Fibroblast of lung (primary cell): ENCODE measurements around the gene POPDC2. TPM values are rescaled to one million over a fixed set of nuclear protein-coding genes. Genes with fewer than 3 reads are reported as not detected.
A peak's percentile ranks its signal among the peaks of the same experiment; 100 is the strongest.

Experiments used
- DNase-seq, 2 donors: peaks; one replicate each; pipeline versions ENCODE4 v3.0.0 to v3.0.0-alpha.2; 2010; ENCODE audit warnings: low read depth in 2 of 2
- H2AFZ ChIP-seq: 2 replicates; pipeline ENCODE4 v1.5.1; 2012; ENCODE audit warnings: low read length, control low read depth, inconsistent platforms
- H3K27ac ChIP-seq: 2 replicates; pipeline ENCODE4 v1.5.1; 2011; ENCODE audit warnings: low read length, control low read depth; ENCODE audit not compliant: insufficient read depth
- H3K27me3 ChIP-seq: 2 replicates; pipeline ENCODE4 v1.5.1; 2011; ENCODE audit warnings: mild to moderate bottlenecking, low read length; ENCODE audit not compliant: control insufficient read depth, insufficient read depth
- H3K36me3 ChIP-seq: 2 replicates; pipeline ENCODE4 v1.5.1; 2011; ENCODE audit warnings: low read length; ENCODE audit not compliant: control insufficient read depth, insufficient read depth
- H3K4me1 ChIP-seq: 2 replicates; pipeline ENCODE4 v1.5.1; 2011; ENCODE audit warnings: low read length; ENCODE audit not compliant: control insufficient read depth, insufficient read depth; ENCODE audit errors: extremely low read depth
- H3K4me2 ChIP-seq: 2 replicates; pipeline ENCODE4 v1.5.1; 2011; ENCODE audit warnings: low read length, control low read depth; ENCODE audit not compliant: insufficient read depth; ENCODE audit errors: extremely low read depth
- H3K4me3 ChIP-seq, 4 experiments: fragments of 200-600 bp in 1 of 4; sonication (generic) in 1 of 4; replicated peaks in 1 of 4; 2 replicates each; pipeline ENCODE4 v1.5.1; 2011 to 2016; ENCODE audit warnings: low read length in 4 of 4, low read depth in 3 of 4, mild to moderate bottlenecking in 3 of 4, control low read depth in 2 of 4, inconsistent platforms in 1 of 4, mixed read lengths in 1 of 4; ENCODE audit not compliant: insufficient read depth in 1 of 4; ENCODE audit errors: control extremely low read depth in 1 of 4
- H3K79me2 ChIP-seq: 2 replicates; pipeline ENCODE4 v1.5.1; 2012; ENCODE audit warnings: mild to moderate bottlenecking, low read length, inconsistent platforms; ENCODE audit not compliant: control insufficient read depth, insufficient read depth
- H3K9ac ChIP-seq: 2 replicates; pipeline ENCODE4 v1.5.1; 2011; ENCODE audit warnings: mild to moderate bottlenecking, low read length, control low read depth; ENCODE audit not compliant: insufficient read depth
- H3K9me3 ChIP-seq: 2 replicates; pipeline ENCODE4 v1.5.1; 2012; ENCODE audit warnings: low read depth, low read length; ENCODE audit not compliant: control insufficient read depth, insufficient read depth
- H4K20me1 ChIP-seq: 2 replicates; pipeline ENCODE4 v1.5.1; 2011; ENCODE audit warnings: low read length; ENCODE audit not compliant: control insufficient read depth, insufficient read depth; ENCODE audit errors: extremely low read depth
- EZH2 ChIP-seq: IDR thresholded peaks from 2 replicates; pipeline ENCODE4 v1.5.1; 2012; ENCODE audit warnings: low read length, control low read depth, mild to moderate bottlenecking; ENCODE audit errors: missing control alignments
- polyA plus RNA-seq, 2 donors: library from polyadenylated mRNA; depleted of rRNA in 1 of 2; stranded (reverse) in 1 of 2; unstranded in 1 of 2; fragments of >200 nt; gene quantifications; 2 replicates each; pipeline ENCODE4 v1.2.1, GENCODE V29; 2011 to 2012; ENCODE audit warnings: missing spikeins in 1 of 2
- total RNA-seq: library from RNA; depleted of rRNA; stranded (reverse); fragments of >200 nt; gene quantifications from 2 replicates; pipeline ENCODE4 v1.2.1, GENCODE V29; 2014
- TF ChIP-seq, protein P1 (sequence below), 2 donors: IDR thresholded peaks in 1 of 2; conservative IDR thresholded peaks in 1 of 2; 1 replicate in 1 of 2; 2 replicates in 1 of 2; pipeline ENCODE4 v1.5.1; 2011 to 2012; ENCODE audit warnings: low read length in 2 of 2, control low read depth in 1 of 2, inconsistent platforms in 1 of 2, low read depth in 1 of 2, mild to moderate bottlenecking in 1 of 2

POPDC2 gene
- total and polyA plus RNA-seq, 2 donors (not counting 1 experiment from before 2014, with no cell fraction given): 0.17 to 0.26 TPM

DNA sequence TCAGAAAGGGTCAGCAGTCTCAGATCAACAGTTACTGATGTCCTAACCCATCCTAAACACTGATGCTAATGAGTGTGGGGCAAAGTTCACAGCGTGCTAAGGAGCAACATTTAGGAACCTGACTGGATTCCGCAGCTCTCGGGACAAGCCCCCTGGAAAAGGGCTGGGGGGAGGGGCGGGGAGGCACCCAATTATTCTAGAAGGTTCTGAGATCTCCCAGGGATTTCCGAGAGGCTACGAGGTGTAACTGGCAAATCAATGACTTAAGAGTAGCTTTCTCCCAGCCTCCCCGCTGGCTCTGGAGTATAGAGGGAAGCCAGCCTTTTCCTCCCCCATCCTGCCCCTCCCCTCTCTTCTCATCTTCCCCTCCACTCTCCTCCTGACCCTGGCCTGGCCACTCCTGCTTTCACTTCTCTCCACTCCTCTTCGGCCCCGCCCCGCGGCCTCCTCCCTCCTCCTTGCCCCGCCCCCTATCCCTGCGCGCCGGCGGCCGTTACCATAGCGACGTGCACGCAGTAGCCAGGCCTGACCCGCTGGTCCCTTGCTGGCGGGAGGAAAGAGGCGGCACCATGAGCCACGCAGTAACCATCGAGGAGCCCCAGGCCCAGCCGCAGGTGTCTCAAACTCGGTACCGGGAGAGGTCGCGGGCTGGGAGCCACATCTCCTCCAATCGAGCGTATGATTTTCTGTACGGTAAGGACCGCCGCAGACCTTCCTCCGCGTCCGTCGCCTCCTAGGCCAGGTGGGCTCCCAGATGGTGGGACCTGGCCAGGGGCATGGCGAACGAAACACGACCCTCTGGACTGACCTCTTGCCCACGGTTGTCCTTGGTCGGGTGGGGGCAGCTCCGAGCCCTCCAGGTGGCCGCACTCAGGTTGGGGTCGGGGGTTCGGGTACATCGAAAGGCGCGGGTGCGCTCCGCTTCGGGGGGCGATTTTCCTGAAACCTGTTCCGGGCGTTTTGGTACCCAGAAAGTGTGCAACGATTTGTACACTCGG lies 42.4 kb upstream of the POPDC2 start, which contains the start of gene CFAP91:
Gene CFAP91 (plus strand): TSS at position 493 of the 998 bp plus-strand sequence. CDS start 77 bp downstream, at position 570.
- Histone ChIP-seq H3K4me2 (peak within 1 kb of the TSS; percentile 96), H3K27me3 (peaks cover 7% of the 10 kb centered on the region), H3K36me3 (no peaks in the 10 kb centered on the region), H3K79me2 (no peaks in the 10 kb centered on the region), H3K9ac (no peak within 1 kb of the TSS), H4K20me1 (no peaks in the 10 kb centered on the region), H3K4me3 (peak within 1 kb of the TSS; percentile 47 to 71 (median 56)), H3K9me3 (no peaks in the 10 kb centered on the region), H3K27ac (peak within 1 kb of the TSS; percentile 41), H2AFZ (peak within 1 kb of the TSS; percentile 87), H3K4me1 (peaks cover 6% of the 10 kb centered on the region)
- DNase-seq: peak; percentile 90 to 93
- TF ChIP-seq, protein P1, sequence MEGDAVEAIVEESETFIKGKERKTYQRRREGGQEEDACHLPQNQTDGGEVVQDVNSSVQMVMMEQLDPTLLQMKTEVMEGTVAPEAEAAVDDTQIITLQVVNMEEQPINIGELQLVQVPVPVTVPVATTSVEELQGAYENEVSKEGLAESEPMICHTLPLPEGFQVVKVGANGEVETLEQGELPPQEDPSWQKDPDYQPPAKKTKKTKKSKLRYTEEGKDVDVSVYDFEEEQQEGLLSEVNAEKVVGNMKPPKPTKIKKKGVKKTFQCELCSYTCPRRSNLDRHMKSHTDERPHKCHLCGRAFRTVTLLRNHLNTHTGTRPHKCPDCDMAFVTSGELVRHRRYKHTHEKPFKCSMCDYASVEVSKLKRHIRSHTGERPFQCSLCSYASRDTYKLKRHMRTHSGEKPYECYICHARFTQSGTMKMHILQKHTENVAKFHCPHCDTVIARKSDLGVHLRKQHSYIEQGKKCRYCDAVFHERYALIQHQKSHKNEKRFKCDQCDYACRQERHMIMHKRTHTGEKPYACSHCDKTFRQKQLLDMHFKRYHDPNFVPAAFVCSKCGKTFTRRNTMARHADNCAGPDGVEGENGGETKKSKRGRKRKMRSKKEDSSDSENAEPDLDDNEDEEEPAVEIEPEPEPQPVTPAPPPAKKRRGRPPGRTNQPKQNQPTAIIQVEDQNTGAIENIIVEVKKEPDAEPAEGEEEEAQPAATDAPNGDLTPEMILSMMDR (conservative IDR thresholded peaks at IDR 0.05 in 1 of 2, IDR thresholded peaks at IDR 0.05 in 1 of 2; ENCODE audit: low read depth in 1 of 2, low read length in 2 of 2): no peak
- no peak for TF ChIP-seq EZH2

DNA sequence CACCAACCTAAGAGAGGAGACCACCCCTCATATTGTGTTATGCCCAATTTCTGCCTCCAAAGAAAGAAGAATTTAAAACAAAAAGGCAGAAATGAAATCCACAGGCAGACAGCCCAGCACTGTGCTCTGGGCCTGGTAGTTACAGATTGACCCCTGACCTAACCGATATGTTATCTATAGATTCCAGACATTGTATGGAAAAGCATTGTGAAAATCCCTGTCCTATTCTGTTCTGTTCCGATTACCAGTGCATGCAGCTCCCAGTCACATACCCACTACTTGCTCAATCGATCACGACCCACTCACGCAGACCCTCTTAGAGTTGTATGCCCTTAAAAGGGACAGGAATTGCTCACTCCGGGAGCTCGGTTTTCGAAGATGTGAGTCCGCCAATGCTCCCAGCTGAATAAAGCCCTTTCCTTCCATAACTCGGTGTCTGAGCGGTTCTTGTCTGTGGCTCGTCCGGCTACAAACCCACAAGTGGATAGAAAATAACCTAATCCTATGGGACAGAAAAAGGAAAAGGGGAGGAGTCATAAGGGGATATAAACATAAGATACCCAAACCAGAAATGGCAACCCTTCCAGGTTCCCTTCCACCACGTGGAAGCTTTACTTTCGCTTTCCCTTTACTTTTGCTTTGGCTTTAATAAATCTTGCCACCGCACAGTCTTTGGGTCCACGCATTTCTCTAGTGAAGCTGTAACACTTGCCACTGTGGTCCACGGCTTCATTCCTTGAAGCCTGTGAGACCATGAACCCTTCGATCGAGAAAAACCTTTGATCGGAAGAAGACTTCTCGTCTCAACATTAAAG lies 40.7 kb upstream of the POPDC2 start:
- no peak overlapping the region for H3K27ac ChIP-seq
- H3K27me3 ChIP-seq: peaks cover 7% of the 10 kb centered on the region
- TF ChIP-seq, protein P1 (conservative IDR thresholded peaks at IDR 0.05 in 1 of 2, IDR thresholded peaks at IDR 0.05 in 1 of 2; ENCODE audit: low read depth in 1 of 2, low read length in 2 of 2): no peak
- no peak for TF ChIP-seq EZH2
- H3K79me2 ChIP-seq: no peaks in the 10 kb centered on the region
- peak overlapping the region; percentile 4 for H2AFZ ChIP-seq
- DNase-seq: no peak
- H4K20me1 ChIP-seq: no peaks in the 10 kb centered on the region
- H3K9ac ChIP-seq: no peak overlapping the region
- peaks cover 6% of the 10 kb centered on the region for H3K4me1 ChIP-seq
- H3K4me2 ChIP-seq: no peak overlapping the region
- no peaks in the 10 kb centered on the region for H3K36me3 ChIP-seq
- no peaks in the 10 kb centered on the region for H3K9me3 ChIP-seq
- no peak overlapping the region for H3K4me3 ChIP-seq
